SHP77 (cell line): ENCODE results near the gene SIGLECL1.

Source experiments
- DNase-seq, 2 experiments: peaks; one replicate each; lab custom pipeline; 2025; lab: John Stamatoyannopoulos, UW

The SIGLECL1 gene

DNA sequence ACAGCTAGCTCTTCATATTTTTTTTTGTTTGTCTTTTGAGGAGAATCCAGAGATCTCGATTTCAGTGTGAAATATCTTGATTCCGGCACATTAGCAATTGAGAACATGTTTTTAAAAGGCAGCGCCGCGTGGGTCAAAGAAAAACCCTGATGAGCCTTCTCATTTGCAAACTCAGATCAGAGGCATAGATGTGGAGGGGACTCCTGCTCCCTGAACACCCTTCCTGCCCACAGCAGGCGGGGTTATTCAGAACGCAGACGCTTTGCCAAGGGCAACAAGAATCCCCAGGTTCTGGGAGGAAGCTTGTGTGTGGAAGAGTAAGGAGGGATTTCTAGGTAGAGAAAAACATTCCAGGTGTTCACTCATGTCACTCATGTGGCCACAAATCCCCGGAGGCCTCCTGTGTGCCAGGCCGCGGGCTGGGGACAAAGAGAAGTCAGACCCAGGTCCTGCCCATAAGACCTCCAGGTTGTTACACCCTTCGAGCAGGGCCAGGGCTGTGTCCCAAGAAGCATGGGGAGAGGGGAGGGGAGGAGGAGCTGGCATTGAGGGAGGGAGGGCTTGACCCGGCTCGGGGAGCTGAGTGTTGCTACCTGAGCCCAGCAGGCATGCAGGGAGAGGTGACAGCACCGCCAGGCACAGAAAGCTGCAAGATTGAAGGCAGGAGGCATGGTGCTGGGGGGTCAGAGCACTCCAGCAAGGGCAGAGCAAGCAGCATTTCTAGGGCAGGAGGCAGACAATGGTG is 44.7 kb downstream of the SIGLECL1 start:
- no peak for DNase-seq

- DNase-seq = no peak
These were observed 45.6 kb downstream of the SIGLECL1 start for GRCh38 chr19:51296336-51297093.

GRCh38 chr19:51297406-51297805 is 46.5 kb downstream of the SIGLECL1 start:
- no peak for DNase-seq

- no peak for DNase-seq
These were observed 50.4 kb downstream of the SIGLECL1 start for GRCh38 chr19:51301266-51301665.

GRCh38 chr19:51305479-51305878 is 54.6 kb downstream of the SIGLECL1 start:
- no peak for DNase-seq

GRCh38 chr19:51311351-51312257 is 60.7 kb downstream of the SIGLECL1 start, which contains the start of gene IGLON5:
IGLON5 (plus strand) TSS chr19:51311644; CDS start chr19:51311848, 204 bp downstream.
- DNase-seq = no peak

- DNase-seq = no peak
These were observed 65.8 kb downstream of the SIGLECL1 start for GRCh38 chr19:51316688-51317087.

- DNase-seq = no peak
These were observed 66.5 kb downstream of the SIGLECL1 start for GRCh38 chr19:51317376-51317775.

GRCh38 chr19:51317968-51318367 is 67.1 kb downstream of the SIGLECL1 start:
- DNase-seq = no peak
